HEK293 (cell line): ENCODE measurements around the gene CREB5.
A peak's percentile ranks its signal among the peaks of the same experiment; 100 is the strongest.

Experiments used
- CTCF ChIA-PET: fragments of 350-600 bp; formaldehyde crosslinking; extraction: SDS; loops from one replicate; lab custom pipeline; 2021; ENCODE audit warnings: antibody characterized with exemption; lab: Yijun Ruan, JAX
- POLR2A ChIA-PET: fragments of 300-600 bp; formaldehyde crosslinking; extraction: SDS; loops from one replicate; lab custom pipeline; 2020; ENCODE audit warnings: antibody characterized with exemption, inconsistent platforms; lab: Yijun Ruan, JAX
- H3K27ac ChIP-seq: fragments of 200-500 bp; sonication (Bioruptor generic); 2 replicates; pipeline ENCODE4 v1.5.1; 2014; ENCODE audit warnings: low read depth, low read length, control low read depth, inconsistent platforms; ENCODE audit errors: extremely low read depth
- H3K36me3 ChIP-seq, 2 experiments: fragments of 200-500 bp in 1 of 2; sonication (Bioruptor generic) in 1 of 2; 1 replicate in 1 of 2; 2 replicates in 1 of 2; pipeline ENCODE4 v1.5.1; 2014 to 2017; ENCODE audit warnings: inconsistent platforms in 2 of 2, low read length in 2 of 2; ENCODE audit not compliant: control insufficient read depth in 2 of 2, insufficient read depth in 1 of 2
- H3K4me1 ChIP-seq: fragments of 200-500 bp; sonication (Bioruptor generic); 2 replicates; pipeline ENCODE4 v1.5.1; 2014; ENCODE audit warnings: mild to moderate bottlenecking, low read length, inconsistent platforms; ENCODE audit not compliant: control insufficient read depth, insufficient read depth
- H3K4me3 ChIP-seq: 2 replicates; pipeline ENCODE4 v1.5.1; 2011; ENCODE audit warnings: low read depth, mild to moderate bottlenecking, control low read depth, low read length, moderate library complexity
- H3K9me3 ChIP-seq: fragments of 200-500 bp; sonication (Bioruptor generic); 2 replicates; pipeline ENCODE4 v1.5.1; 2014; ENCODE audit warnings: low read depth, low read length, inconsistent platforms; ENCODE audit not compliant: control insufficient read depth, insufficient read depth
- CTCF ChIP-seq: fragments of 450-650 bp; formaldehyde crosslinking; IDR thresholded peaks from 2 replicates; pipeline ENCODE4 v1.5.1; 2016; ENCODE audit warnings: missing biosample characterization, missing genetic modification characterization
- EGR2 ChIP-seq: fragments of 450-650 bp; formaldehyde crosslinking; IDR thresholded peaks from 2 replicates; pipeline ENCODE4 v1.5.1; 2016; ENCODE audit warnings: low read depth, missing biosample characterization, missing genetic modification characterization
- MYNN ChIP-seq: fragments of 450-650 bp; formaldehyde crosslinking; IDR thresholded peaks from 2 replicates; pipeline ENCODE4 v1.5.1; 2016; ENCODE audit warnings: missing biosample characterization, missing genetic modification characterization, borderline replicate concordance
- MZF1 ChIP-seq: fragments of 450-650 bp; formaldehyde crosslinking; IDR thresholded peaks from 2 replicates; pipeline ENCODE4 v1.5.1; 2017; ENCODE audit warnings: missing biosample characterization, missing genetic modification characterization, borderline replicate concordance
- SP3 ChIP-seq: fragments of 450-650 bp; formaldehyde crosslinking; IDR thresholded peaks from 2 replicates; pipeline ENCODE4 v1.5.1; 2016; ENCODE audit warnings: missing biosample characterization, missing genetic modification characterization
- ZBTB1 ChIP-seq: fragments of 450-650 bp; formaldehyde crosslinking; IDR thresholded peaks from 2 replicates; pipeline ENCODE4 v1.5.1; 2016; ENCODE audit warnings: missing biosample characterization, missing genetic modification characterization
- ZNF169 ChIP-seq: fragments of 450-650 bp; formaldehyde crosslinking; IDR thresholded peaks from 2 replicates; pipeline ENCODE4 v1.5.1; 2016; ENCODE audit warnings: missing biosample characterization, missing genetic modification characterization
- ZNF174 ChIP-seq: fragments of 450-650 bp; formaldehyde crosslinking; IDR thresholded peaks from 2 replicates; pipeline ENCODE4 v1.5.0; 2017; ENCODE audit warnings: missing biosample characterization, mild to moderate bottlenecking, missing genetic modification characterization
- ZNF214 ChIP-seq: fragments of 450-650 bp; formaldehyde crosslinking; IDR thresholded peaks from 2 replicates; pipeline ENCODE4 v1.5.1; 2017; ENCODE audit warnings: missing biosample characterization, mild to moderate bottlenecking, missing genetic modification characterization, borderline replicate concordance
- ZNF37A ChIP-seq: fragments of 450-650 bp; IDR thresholded peaks from 2 replicates; pipeline ENCODE4 v1.5.1; 2018; ENCODE audit warnings: missing biosample characterization, missing genetic modification characterization
- ZNF449 ChIP-seq: fragments of 450-650 bp; formaldehyde crosslinking; IDR thresholded peaks from 2 replicates; pipeline ENCODE4 v1.5.1; 2017; ENCODE audit warnings: missing biosample characterization, mild to moderate bottlenecking, missing genetic modification characterization, moderate library complexity
- ZNF48 ChIP-seq: fragments of 450-650 bp; formaldehyde crosslinking; IDR thresholded peaks from 2 replicates; pipeline ENCODE4 v1.5.1; 2016; ENCODE audit warnings: missing biosample characterization, missing genetic modification characterization
- ZNF558 ChIP-seq: fragments of 450-650 bp; formaldehyde crosslinking; IDR thresholded peaks from 2 replicates; pipeline ENCODE4 v1.5.1; 2016; ENCODE audit warnings: missing biosample characterization, missing genetic modification characterization
- ZNF571 ChIP-seq: fragments of 450-650 bp; formaldehyde crosslinking; IDR thresholded peaks from 2 replicates; pipeline ENCODE4 v1.5.0; 2017; ENCODE audit warnings: missing biosample characterization, missing genetic modification characterization
- ZNF623 ChIP-seq: fragments of 450-650 bp; formaldehyde crosslinking; IDR thresholded peaks from 2 replicates; pipeline ENCODE4 v1.5.1; 2016; ENCODE audit warnings: missing biosample characterization, missing genetic modification characterization
- ZSCAN18 ChIP-seq: fragments of 450-650 bp; formaldehyde crosslinking; IDR thresholded peaks from 2 replicates; pipeline ENCODE4 v1.5.1; 2016; ENCODE audit warnings: missing biosample characterization, missing genetic modification characterization

The CREB5 gene

GRCh38 chr7:28592861-28593260 lies 180.5 kb downstream of the CREB5 start (continued):
- TF ChIP-seq ZBTB1 (tag by site-specific recombination) (no peak), ZSCAN18 (tag by site-specific recombination) (no peak), ZNF449 (tag by site-specific recombination) (no peak), CTCF (tag by site-specific recombination) (no peak)

- Histone ChIP-seq H3K9me3 (no peaks in the 10 kb centered on the region), H3K27ac (no peak overlapping the region), H3K4me3 (no peak overlapping the region), H3K4me1 (peaks cover 17% of the 10 kb centered on the region), H3K36me3 (no peaks in the 10 kb centered on the region)
- ChIA-PET CTCF (interaction anchor here (0.5 kb wide), 1 partner anchor 31 kb away, joined by 3 read pairs; no protein-coding TSS in a partner anchor), POLR2A (no interaction called here)
- no peak for TF ChIP-seq SP3
- TF ChIP-seq ZNF214 (tag by site-specific recombination), result no peak
- no peak for TF ChIP-seq EGR2
- no peak for TF ChIP-seq ZNF571 (tag by site-specific recombination)
- no peak for TF ChIP-seq ZNF48 (tag by site-specific recombination)
- no peak for TF ChIP-seq MYNN (tag by site-specific recombination)
- no peak for TF ChIP-seq ZNF169 (tag by site-specific recombination)
- no peak for TF ChIP-seq ZNF37A (tag by site-specific recombination)
- no peak for TF ChIP-seq ZNF174 (tag by site-specific recombination)
- no peak for TF ChIP-seq MZF1 (tag by site-specific recombination)
- no peak for TF ChIP-seq ZNF623 (tag by site-specific recombination)
These were observed 182.8 kb downstream of the CREB5 start for GRCh38 chr7:28595076-28595475.

GRCh38 chr7:28595801-28596200 lies 183.5 kb downstream of the CREB5 start:
- no peaks in the 10 kb centered on the region for H3K9me3 ChIP-seq
- TF ChIP-seq ZNF558 (tag by site-specific recombination), result no peak
- TF ChIP-seq MZF1 (tag by site-specific recombination), result peak; percentile 71; the same call in 1 of the 2 replicates
- H3K4me1 ChIP-seq, result peaks cover 17% of the 10 kb centered on the region
- H3K4me3 ChIP-seq, result no peak overlapping the region
- H3K36me3 ChIP-seq, result no peaks in the 10 kb centered on the region
- ChIA-PET POLR2A (no interaction called here), CTCF (no interaction called here)
- no peak overlapping the region for H3K27ac ChIP-seq
